Measurements from ENCODE around the gene GUCA1A.

Gene GUCA1A

GRCh38 chr6:42224222-42225028 lies 51.3 kb downstream of the GUCA1A start:
- H3K27ac ChIP-seq, result no peak overlapping the region
- no peaks in the 10 kb centered on the region for H3K27me3 ChIP-seq
- no peaks in the 10 kb centered on the region for H3K9me3 ChIP-seq
- DNase-seq, result no peak
- no peak for TF ChIP-seq CTCF (IDR thresholded peaks at IDR 0.05)
- H3K4me1 ChIP-seq, result no peaks in the 10 kb centered on the region
- no peak overlapping the region for H3K4me3 ChIP-seq
- peaks cover 0 to 16% (median 0%) of the 10 kb centered on the region in 3 donors for H3K36me3 ChIP-seq
- intact Hi-C loops (cut with DNase I; ENCODE audit: low total_unique reads), result loop anchor here (10.0 kb wide), 1 partner anchor 290 kb away; no protein-coding TSS in a partner anchor

- no peak overlapping the region for H3K27ac ChIP-seq
- TF ChIP-seq CTCF (IDR thresholded peaks at IDR 0.05), result no peak
- intact Hi-C loops (cut with DNase I; ENCODE audit: low total_unique reads), result loop anchor here (10.0 kb wide), 1 partner anchor 290 kb away; no protein-coding TSS in a partner anchor
- no peak for DNase-seq
- H3K27me3 ChIP-seq, result no peaks in the 10 kb centered on the region
- no peaks in the 10 kb centered on the region for H3K9me3 ChIP-seq
- H3K36me3 ChIP-seq, result peaks cover 0 to 17% (median 0%) of the 10 kb centered on the region in 3 donors
- H3K4me1 ChIP-seq, result no peaks in the 10 kb centered on the region
- H3K4me3 ChIP-seq, result no peak overlapping the region
These were observed 51.8 kb downstream of the GUCA1A start for GRCh38 chr6:42225029-42225339.

- Histone ChIP-seq H3K27me3 (no peaks in the 10 kb centered on the region), H3K36me3 (peaks cover 0 to 17% (median 0%) of the 10 kb centered on the region in 3 donors), H3K4me1 (no peaks in the 10 kb centered on the region), H3K4me3 (no peak overlapping the region), H3K27ac (no peak overlapping the region), H3K9me3 (no peaks in the 10 kb centered on the region)
- DNase-seq, result no peak
- intact Hi-C loops (cut with DNase I; ENCODE audit: low total_unique reads), result loop anchor here (10.0 kb wide), 1 partner anchor 291 kb away; no protein-coding TSS in a partner anchor
- TF ChIP-seq CTCF (IDR thresholded peaks at IDR 0.05), result no peak
These were observed 52.3 kb downstream of the GUCA1A start for GRCh38 chr6:42225419-42225818.

- no peaks in the 10 kb centered on the region for H3K9me3 ChIP-seq
- H3K27me3 ChIP-seq, result no peaks in the 10 kb centered on the region
- TF ChIP-seq CTCF (IDR thresholded peaks at IDR 0.05), result no peak
- no peak overlapping the region for H3K4me3 ChIP-seq
- intact Hi-C loops (cut with DNase I; ENCODE audit: low total_unique reads), result loop anchor here (10.0 kb wide), 1 partner anchor 291 kb away; no protein-coding TSS in a partner anchor
- no peaks in the 10 kb centered on the region for H3K4me1 ChIP-seq
- no peak overlapping the region for H3K27ac ChIP-seq
- H3K36me3 ChIP-seq, result peaks cover 0 to 17% (median 0%) of the 10 kb centered on the region in 3 donors
- DNase-seq, result no peak
These were observed 53.0 kb downstream of the GUCA1A start for GRCh38 chr6:42226161-42226611.

GRCh38 chr6:42226645-42227143 lies 53.5 kb downstream of the GUCA1A start:
- no peak overlapping the region for H3K27ac ChIP-seq
- no peak for DNase-seq
- no peaks in the 10 kb centered on the region for H3K27me3 ChIP-seq
- H3K4me1 ChIP-seq, result no peaks in the 10 kb centered on the region
- no peaks in the 10 kb centered on the region for H3K9me3 ChIP-seq
- intact Hi-C loops (cut with DNase I; ENCODE audit: low total_unique reads), result loop anchor here (10.0 kb wide), 1 partner anchor 292 kb away; no protein-coding TSS in a partner anchor
- H3K4me3 ChIP-seq, result no peak overlapping the region
- H3K36me3 ChIP-seq, result peaks cover 0 to 17% (median 0%) of the 10 kb centered on the region in 3 donors
- TF ChIP-seq CTCF (IDR thresholded peaks at IDR 0.05), result no peak
